ENCODE data around the gene MICAL2.

MICAL2 gene

GRCh38 chr11:12176410-12176809 is 66.0 kb downstream of the MICAL2 start:
- no peak overlapping the region for H3K4me3 ChIP-seq (ENCODE audit: low read length)
- no peak for TF ChIP-seq CTCF (conservative IDR thresholded peaks at IDR 0.05; ENCODE audit: low read depth, low read length)
- no peak for DNase-seq (ENCODE audit: low read depth)

GRCh38 chr11:12177739-12178338 is 67.4 kb downstream of the MICAL2 start:
- DNase-seq (ENCODE audit: low read depth) = no peak
- H3K4me3 ChIP-seq (ENCODE audit: low read length) = no peak overlapping the region
- TF ChIP-seq CTCF (conservative IDR thresholded peaks at IDR 0.05; ENCODE audit: low read depth, low read length) = no peak

GRCh38 chr11:12179019-12179418 is 68.6 kb downstream of the MICAL2 start:
- TF ChIP-seq CTCF (conservative IDR thresholded peaks at IDR 0.05; ENCODE audit: low read depth, low read length) = no peak
- H3K4me3 ChIP-seq (ENCODE audit: low read length) = no peak overlapping the region
- DNase-seq (ENCODE audit: low read depth) = no peak

- no peak for TF ChIP-seq CTCF (conservative IDR thresholded peaks at IDR 0.05; ENCODE audit: low read depth, low read length)
- H3K4me3 ChIP-seq (ENCODE audit: low read length) = no peak overlapping the region
Measured at GRCh38 chr11:12179531-12179930, 69.1 kb downstream of the MICAL2 start.

GRCh38 chr11:12180257-12181205 is 70.1 kb downstream of the MICAL2 start:
- no peak overlapping the region for H3K4me3 ChIP-seq (ENCODE audit: low read length)
- no peak for TF ChIP-seq CTCF (conservative IDR thresholded peaks at IDR 0.05; ENCODE audit: low read depth, low read length)
- no peak for DNase-seq (ENCODE audit: low read depth)

More at GRCh38 chr11:12179531-12179930, 69.1 kb downstream of the MICAL2 start:
- DNase-seq (ENCODE audit: low read depth) = no peak

GRCh38 chr11:12182302-12182675 is 71.9 kb downstream of the MICAL2 start:
- H3K4me3 ChIP-seq (ENCODE audit: low read length) = no peak overlapping the region
- no peak for TF ChIP-seq CTCF (conservative IDR thresholded peaks at IDR 0.05; ENCODE audit: low read depth, low read length)

More at GRCh38 chr11:12182302-12182675, 71.9 kb downstream of the MICAL2 start:
- DNase-seq (ENCODE audit: low read depth) = no peak

All from retinal pigment epithelial cell (primary cell).